NCI-H146 treated with DMSO at 0.1 percent for 48 hours (cell line): Measurements from ENCODE around the gene GNAQ.

ENCODE experiments used
- DNase-seq: peaks from one replicate; lab custom pipeline; 2025; ENCODE audit not compliant: unreplicated experiment; lab: John Stamatoyannopoulos, UW

Gene GNAQ

GRCh38 chr9:77820293-77820954, 211.2 kb downstream of the GNAQ start:
- no peak for DNase-seq

- no peak for DNase-seq
Measured at GRCh38 chr9:77819657-77820056, 212.0 kb downstream of the GNAQ start.

- no peak for DNase-seq
Measured at GRCh38 chr9:77817590-77818311, 213.9 kb downstream of the GNAQ start.

- no peak for DNase-seq
Measured at GRCh38 chr9:77816641-77817341, 214.8 kb downstream of the GNAQ start.

GRCh38 chr9:77815260-77815659, 216.4 kb downstream of the GNAQ start:
- DNase-seq = no peak

GRCh38 chr9:77811832-77812231, 219.8 kb downstream of the GNAQ start:
- DNase-seq = no peak

GRCh38 chr9:77810637-77811119, 220.9 kb downstream of the GNAQ start:
- no peak for DNase-seq

GRCh38 chr9:77810047-77810446, 221.6 kb downstream of the GNAQ start:
- DNase-seq = no peak

GRCh38 chr9:77809552-77809951, 222.1 kb downstream of the GNAQ start:
- DNase-seq = no peak

- DNase-seq = no peak
Measured at GRCh38 chr9:77808751-77809081, 222.9 kb downstream of the GNAQ start.

GRCh38 chr9:77807846-77808750, 223.5 kb downstream of the GNAQ start:
- DNase-seq = peak; percentile 14

- no peak for DNase-seq
Measured at GRCh38 chr9:77807281-77807683, 224.3 kb downstream of the GNAQ start.

GRCh38 chr9:77806741-77807140, 224.9 kb downstream of the GNAQ start:
- DNase-seq = no peak

- DNase-seq = no peak
Measured at GRCh38 chr9:77805810-77806209, 225.8 kb downstream of the GNAQ start.

GRCh38 chr9:77803423-77803822, 228.2 kb downstream of the GNAQ start:
- DNase-seq = no peak

GRCh38 chr9:77802515-77803293, 228.9 kb downstream of the GNAQ start:
- DNase-seq = peak; percentile 72

GRCh38 chr9:77802064-77802463, 229.5 kb downstream of the GNAQ start:
- no peak for DNase-seq

GRCh38 chr9:77800924-77801551, 230.6 kb downstream of the GNAQ start:
- no peak for DNase-seq

GRCh38 chr9:77798140-77798539, 233.5 kb downstream of the GNAQ start:
- DNase-seq = no peak

GRCh38 chr9:77794985-77795384, 236.6 kb downstream of the GNAQ start:
- DNase-seq = no peak
